T-cell (primary cell): ENCODE data around the gene BCAS3. TPM values are rescaled to one million over a fixed set of nuclear protein-coding genes. Genes with fewer than 3 reads are reported as not detected.
A peak's percentile ranks its signal among the peaks of the same experiment; 100 is the strongest.

Experiments used
- ATAC-seq, 4 experiments: fragments of 200-7000 bp in 3 of 4; fragments of 150-1000 bp in 1 of 4; cut with Tn5 transposase; replicated peaks in 1 of 4; 1 replicate in 3 of 4; 2 replicates in 1 of 4; pipeline ENCODE4 v1.10.0; 2021; ENCODE audit warnings: moderate library complexity in 3 of 4, mild to moderate bottlenecking in 2 of 4, moderate number of reproducible peaks in 1 of 4
- CTCF ChIA-PET, 2 donors: fragments of 300-600 bp; sonication (Branson Sonifier 250); formaldehyde crosslinking; loops; one replicate each; lab custom pipeline; 2022; ENCODE audit warnings: antibody characterized with exemption in 2 of 2; lab: Charles Lee
- POLR2A ChIA-PET, 2 donors: fragments of 300-600 bp; sonication (Branson Sonifier 250); formaldehyde crosslinking; loops; one replicate each; lab custom pipeline; 2022; ENCODE audit warnings: antibody characterized with exemption in 2 of 2; lab: Charles Lee
- DNase-seq, 35 experiments: peaks; one replicate each; pipeline versions ENCODE4 v3.0.0 to v3.0.0-alpha.2; 2013 to 2023
- H3K27ac ChIP-seq: one replicate; pipeline ENCODE4 v1.5.1; 2013; ENCODE audit warnings: low read length
- H3K27me3 ChIP-seq, 2 experiments: replicated peaks in 1 of 2; 1 replicate in 1 of 2; 2 replicates in 1 of 2; pipeline versions ENCODE4 v1.6.1 to v1.7.0; 2013; ENCODE audit warnings: low read length in 1 of 2, mixed read lengths in 1 of 2; ENCODE audit not compliant: control insufficient read depth in 2 of 2, insufficient read depth in 2 of 2; ENCODE audit errors: extremely low read depth in 1 of 2
- H3K36me3 ChIP-seq, 2 donors: 1 replicate in 1 of 2; 2 replicates in 1 of 2; pipeline versions ENCODE4 v1.6.1 to v1.7.0; 2013; ENCODE audit warnings: low read length in 1 of 2; ENCODE audit not compliant: control insufficient read depth in 2 of 2, insufficient read depth in 1 of 2; ENCODE audit errors: extremely low read depth in 1 of 2
- H3K4me1 ChIP-seq, 2 experiments: 1 replicate in 1 of 2; 2 replicates in 1 of 2; pipeline versions ENCODE4 v1.6.1 to v1.7.0; 2013; ENCODE audit warnings: low read length in 2 of 2, mixed read lengths in 1 of 2; ENCODE audit not compliant: insufficient read depth in 2 of 2, control insufficient read depth in 1 of 2; ENCODE audit errors: extremely low read depth in 1 of 2
- H3K4me3 ChIP-seq, 2 donors: 1 replicate in 1 of 2; 2 replicates in 1 of 2; pipeline versions ENCODE4 v1.5.1 to v1.7.0; 2013; ENCODE audit warnings: mild to moderate bottlenecking in 2 of 2, low read length in 1 of 2, moderate library complexity in 1 of 2; ENCODE audit not compliant: control insufficient read depth in 1 of 2; ENCODE audit errors: extremely low read depth in 1 of 2
- H3K9me3 ChIP-seq: 2 replicates; pipeline ENCODE4 v1.7.0; 2013
- H3K27ac Mint-ChIP-seq, 2 donors: one replicate each; pipeline ENCODE4 v1.8.0; 2020 to 2021; ENCODE audit warnings: mild to moderate bottlenecking in 2 of 2, mixed read lengths in 2 of 2
- H3K27me3 Mint-ChIP-seq, 2 donors: one replicate each; pipeline ENCODE4 v1.8.0; 2021 to 2022; ENCODE audit warnings: mixed read lengths in 2 of 2
- H3K36me3 Mint-ChIP-seq: one replicate; pipeline ENCODE4 v1.8.0; 2021; ENCODE audit warnings: mixed read lengths
- H3K4me1 Mint-ChIP-seq, 3 donors: one replicate each; pipeline ENCODE4 v1.8.0; 2020 to 2022; ENCODE audit warnings: mixed read lengths in 3 of 3, mild to moderate bottlenecking in 1 of 3
- H3K4me3 Mint-ChIP-seq, 3 donors: one replicate each; pipeline ENCODE4 v1.8.0; 2020 to 2022; ENCODE audit warnings: mild to moderate bottlenecking in 3 of 3, mixed read lengths in 3 of 3, moderate library complexity in 3 of 3
- H3K9me3 Mint-ChIP-seq, 3 donors: one replicate each; pipeline ENCODE4 v1.8.0; 2020 to 2022; ENCODE audit warnings: mixed read lengths in 3 of 3
- WGBS: methylation state at CpG from one replicate; pipeline ENCODE4 v1.1.5; 2013; ENCODE audit warnings: missing lambda C conversion rate; ENCODE audit not compliant: insufficient coverage; 5-methylcytosine and 5-hydroxymethylcytosine counted together
- total RNA-seq, 35 experiments: library from RNA in 6 of 35; stranded (reverse) in 6 of 35; fragments of 120-200 nt in 1 of 35; gene quantifications; one replicate each; pipeline versions ENCODE4 v1.2.1 to v1.2.4 and lab custom pipeline; 2013 to 2026

The BCAS3 gene
- total RNA-seq, 5 donors from 2014 or later (not counting 1 experiment from before 2014, with no cell fraction given) = 33.8 to 57.8 (median 38.1) TPM

GRCh38 chr17:60639019-60639330 is 38.7 kb upstream of the BCAS3 start:
- H3K9me3 Mint-ChIP-seq = no peaks in the 10 kb centered on the region
- Histone ChIP-seq H3K36me3 (peaks cover 0 to 22% of the 10 kb centered on the region in 2 donors), H3K9me3 (no peaks in the 10 kb centered on the region), H3K27ac (no peak overlapping the region), H3K27me3 (no peaks in the 10 kb centered on the region), H3K4me3 (no peak overlapping the region), H3K4me1 (no peaks in the 10 kb centered on the region)
- H3K36me3 Mint-ChIP-seq = peaks cover 3% of the 10 kb centered on the region
- ATAC-seq = no peak
- WGBS = 85% methylated on average over 4 of the region's 4 CpGs
- H3K27me3 Mint-ChIP-seq = no peaks in the 10 kb centered on the region
- no peak overlapping the region for H3K4me3 Mint-ChIP-seq
- no peak overlapping the region for H3K27ac Mint-ChIP-seq
- ChIA-PET POLR2A (interaction anchor here in 1 of 2 donors (0.6 kb wide), 1 partner anchor 39 kb away, joined by 4 read pairs; the partner anchor contains the start of gene BCAS3), CTCF (interaction anchor here (0.5 to 1.6 kb wide), 3 partner anchors 12 to 61 kb away, joined by 3 to 6 read pairs (median 3); no protein-coding TSS in a partner anchor)
- DNase-seq = no peak
- peaks cover 8 to 17% (median 10%) of the 10 kb centered on the region in 3 donors for H3K4me1 Mint-ChIP-seq

GRCh38 chr17:60640503-60640902 is 37.1 kb upstream of the BCAS3 start:
- Mint-ChIP-seq H3K36me3 (peaks cover 3% of the 10 kb centered on the region), H3K4me1 (peaks cover 8 to 17% (median 10%) of the 10 kb centered on the region in 3 donors), H3K4me3 (no peak overlapping the region), H3K9me3 (no peaks in the 10 kb centered on the region), H3K27me3 (no peaks in the 10 kb centered on the region), H3K27ac (no peak overlapping the region)
- DNase-seq (peak in 1 of 35 experiments; percentile 10), ATAC-seq (no peak)
- no peak overlapping the region for H3K4me3 ChIP-seq
- H3K36me3 ChIP-seq = peaks cover 0 to 13% of the 10 kb centered on the region in 2 donors
- no CpG with 5 or more reads among the region's 2 CpGs for WGBS
- ChIA-PET CTCF (interaction anchor here (1.0 to 1.8 kb wide), 2 partner anchors 10 to 122 kb away, joined by 4 read pairs; no protein-coding TSS in a partner anchor), POLR2A (interaction anchor here in 1 of 2 donors (0.6 kb wide), 1 partner anchor 408 kb away, joined by 5 read pairs; no protein-coding TSS in a partner anchor)
- H3K27me3 ChIP-seq = no peaks in the 10 kb centered on the region
- H3K4me1 ChIP-seq = no peaks in the 10 kb centered on the region
- no peak overlapping the region for H3K27ac ChIP-seq
- H3K9me3 ChIP-seq = no peaks in the 10 kb centered on the region

- Mint-ChIP-seq H3K27ac (no peak overlapping the region), H3K36me3 (peaks cover 2% of the 10 kb centered on the region)
- 100% methylated on average over 1 of the region's 3 CpGs for WGBS
Observed at GRCh38 chr17:60641126-60641525, 36.5 kb upstream of the BCAS3 start.

GRCh38 chr17:60641810-60642220 is 35.8 kb upstream of the BCAS3 start:
- ChIA-PET POLR2A (no interaction called here), CTCF (no interaction called here)
- no CpG with 5 or more reads among the region's 1 CpG for WGBS
- peaks cover 0 to 8% of the 10 kb centered on the region in 2 donors for H3K36me3 ChIP-seq
- peak in 1 of 4 experiments; percentile 45 for ATAC-seq
- no peak overlapping the region for H3K27ac ChIP-seq
- peaks cover 16 to 27% (median 17%) of the 10 kb centered on the region in 3 donors for H3K4me1 Mint-ChIP-seq
- DNase-seq = peak in 31 of 35 experiments; percentile 5 to 77 (median 33)
- H3K27me3 ChIP-seq = no peaks in the 10 kb centered on the region
- no peaks in the 10 kb centered on the region for H3K4me1 ChIP-seq
- H3K4me3 ChIP-seq = no peak overlapping the region
- H3K27ac Mint-ChIP-seq = no peak overlapping the region
- H3K36me3 Mint-ChIP-seq = peaks cover 3% of the 10 kb centered on the region
- H3K27me3 Mint-ChIP-seq = no peaks in the 10 kb centered on the region
- H3K9me3 Mint-ChIP-seq = no peaks in the 10 kb centered on the region
- no peak overlapping the region for H3K4me3 Mint-ChIP-seq
- no peaks in the 10 kb centered on the region for H3K9me3 ChIP-seq

More at GRCh38 chr17:60641126-60641525, 36.5 kb upstream of the BCAS3 start:
- peaks cover 0 to 8% of the 10 kb centered on the region in 2 donors for H3K36me3 ChIP-seq
- ChIA-PET CTCF (interaction anchor here (1.0 to 1.8 kb wide), 2 partner anchors 11 to 123 kb away, joined by 4 read pairs; no protein-coding TSS in a partner anchor), POLR2A (no interaction called here)
- no peaks in the 10 kb centered on the region for H3K27me3 ChIP-seq
- DNase-seq (no peak), ATAC-seq (no peak)
- Mint-ChIP-seq H3K9me3 (no peaks in the 10 kb centered on the region), H3K27me3 (no peaks in the 10 kb centered on the region), H3K4me3 (no peak overlapping the region), H3K4me1 (peaks cover 10 to 20% (median 13%) of the 10 kb centered on the region in 3 donors)
- H3K4me1 ChIP-seq = no peaks in the 10 kb centered on the region
- no peak overlapping the region for H3K27ac ChIP-seq
- no peak overlapping the region for H3K4me3 ChIP-seq
- no peaks in the 10 kb centered on the region for H3K9me3 ChIP-seq

GRCh38 chr17:60645918-60646523 is 31.6 kb upstream of the BCAS3 start:
- no peak overlapping the region for H3K27ac ChIP-seq
- ChIA-PET POLR2A (interaction anchor here in 1 of 2 donors (0.5 kb wide), 1 partner anchor 103 kb away, joined by 5 read pairs; no protein-coding TSS in a partner anchor), CTCF (interaction anchor here in 1 of 2 donors (0.6 kb wide), 2 partner anchors 44 to 260 kb away, joined by 4 to 5 read pairs; no protein-coding TSS in a partner anchor)
- H3K4me3 ChIP-seq = no peak overlapping the region
- WGBS = 93% methylated on average over 2 of the region's 3 CpGs
- H3K27me3 Mint-ChIP-seq = no peaks in the 10 kb centered on the region
- no peaks in the 10 kb centered on the region for H3K9me3 ChIP-seq
- peaks cover 28% of the 10 kb centered on the region for H3K36me3 Mint-ChIP-seq
- H3K36me3 ChIP-seq = peaks cover 0 to 20% of the 10 kb centered on the region in 2 donors
- ATAC-seq = no peak
- no peaks in the 10 kb centered on the region for H3K9me3 Mint-ChIP-seq
- H3K4me1 ChIP-seq = no peaks in the 10 kb centered on the region
- peaks cover 19 to 32% (median 20%) of the 10 kb centered on the region in 3 donors for H3K4me1 Mint-ChIP-seq
- DNase-seq = no peak
- H3K27me3 ChIP-seq = no peaks in the 10 kb centered on the region
- no peak overlapping the region for H3K4me3 Mint-ChIP-seq
- no peak overlapping the region for H3K27ac Mint-ChIP-seq

- peaks cover 0 to 20% of the 10 kb centered on the region in 2 donors for H3K36me3 ChIP-seq
Observed at GRCh38 chr17:60646701-60647100, 30.9 kb upstream of the BCAS3 start.

More at GRCh38 chr17:60646701-60647100, 30.9 kb upstream of the BCAS3 start:
- Mint-ChIP-seq H3K27me3 (no peaks in the 10 kb centered on the region), H3K4me1 (peaks cover 18 to 27% (median 19%) of the 10 kb centered on the region in 3 donors), H3K9me3 (no peaks in the 10 kb centered on the region), H3K4me3 (no peak overlapping the region), H3K27ac (no peak overlapping the region), H3K36me3 (peaks cover 31% of the 10 kb centered on the region)
- DNase-seq = no peak
- CTCF ChIA-PET = no interaction called here
- H3K27me3 ChIP-seq = no peaks in the 10 kb centered on the region
- POLR2A ChIA-PET = no interaction called here
- H3K9me3 ChIP-seq = no peaks in the 10 kb centered on the region
- no peak overlapping the region for H3K27ac ChIP-seq
- no peak overlapping the region for H3K4me3 ChIP-seq
- WGBS = 90% methylated on average over 2 of the region's 3 CpGs
- no peaks in the 10 kb centered on the region for H3K4me1 ChIP-seq
- no peak for ATAC-seq
